Mucosa of gallbladder (tissue), 1 donor: Measurements from ENCODE around the gene PPP2R1A. TPM values are rescaled to one million over a fixed set of nuclear protein-coding genes. Genes with fewer than 3 reads are reported as not detected.

Experiments
- DNase-seq: peaks from one replicate; pipeline ENCODE4 v3.0.0-alpha.2; 2020; ENCODE audit warnings: low spot score
- total RNA-seq: library from RNA; stranded (reverse); gene quantifications from one replicate; pipeline ENCODE4 v1.2.1, GENCODE V29; 2021
- donor health status: DM: no; HTN: no; CAD: no.

The PPP2R1A gene
- 286 TPM for total RNA-seq

GRCh38 chr19:52189735-52190486 lies at the start of gene PPP2R1A:
Gene PPP2R1A (plus strand): TSS chr19:52190052. CDS start chr19:52190097, 45 bp downstream.
- peak; percentile 100 for DNase-seq

- no peak for DNase-seq
Observed at GRCh38 chr19:52141203-52141602, 48.6 kb upstream of the PPP2R1A start.

- no peak for DNase-seq
Observed at GRCh38 chr19:52142001-52142595, 47.8 kb upstream of the PPP2R1A start.

DNA sequence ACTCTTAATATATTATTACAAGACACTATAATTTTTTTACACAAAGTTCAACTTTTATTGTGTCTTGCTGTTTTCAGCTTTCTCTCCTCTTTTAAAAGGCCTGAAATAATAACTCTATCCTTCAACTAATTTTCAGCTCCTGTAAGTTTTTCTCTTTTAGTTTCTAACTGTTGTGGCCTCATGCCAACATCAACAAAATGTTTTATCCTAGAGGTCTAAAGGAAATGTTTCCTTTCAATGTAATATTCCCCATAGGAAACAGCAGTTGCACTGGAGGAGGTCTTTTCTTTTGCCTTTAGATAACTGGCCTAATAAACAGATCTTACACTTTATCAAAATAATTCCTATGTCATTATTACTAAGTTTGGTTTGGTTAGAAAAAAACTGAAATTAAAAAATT lies 41.6 kb upstream of the PPP2R1A start:
- no peak for DNase-seq

- no peak for DNase-seq
Observed at GRCh38 chr19:52155596-52156359, 34.1 kb upstream of the PPP2R1A start.

GRCh38 chr19:52170304-52170703 lies 19.5 kb upstream of the PPP2R1A start:
- DNase-seq = no peak

DNA sequence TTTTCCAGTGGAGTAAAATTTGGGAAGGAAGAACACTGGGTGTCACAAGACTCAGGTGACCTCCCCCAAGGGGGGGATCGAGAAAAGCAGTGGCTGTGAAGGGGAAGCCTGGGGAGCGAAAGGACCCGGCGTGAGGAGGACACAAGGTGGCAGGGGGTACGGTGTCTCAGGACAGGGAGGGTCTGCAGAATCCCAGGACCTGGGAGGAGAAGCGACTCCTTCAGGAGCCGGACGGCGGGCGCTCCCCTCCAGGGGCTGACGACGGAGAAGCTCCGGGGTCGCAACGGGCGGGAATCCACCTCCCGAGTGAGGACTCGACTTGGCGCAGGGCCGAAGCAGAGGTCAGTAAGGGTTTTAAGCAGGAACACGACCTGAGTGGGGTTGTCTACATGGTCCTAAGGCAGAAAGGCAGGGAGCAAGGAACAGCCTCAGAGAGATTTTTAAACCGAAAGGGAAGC lies 19.0 kb upstream of the PPP2R1A start:
- DNase-seq = no peak

DNA sequence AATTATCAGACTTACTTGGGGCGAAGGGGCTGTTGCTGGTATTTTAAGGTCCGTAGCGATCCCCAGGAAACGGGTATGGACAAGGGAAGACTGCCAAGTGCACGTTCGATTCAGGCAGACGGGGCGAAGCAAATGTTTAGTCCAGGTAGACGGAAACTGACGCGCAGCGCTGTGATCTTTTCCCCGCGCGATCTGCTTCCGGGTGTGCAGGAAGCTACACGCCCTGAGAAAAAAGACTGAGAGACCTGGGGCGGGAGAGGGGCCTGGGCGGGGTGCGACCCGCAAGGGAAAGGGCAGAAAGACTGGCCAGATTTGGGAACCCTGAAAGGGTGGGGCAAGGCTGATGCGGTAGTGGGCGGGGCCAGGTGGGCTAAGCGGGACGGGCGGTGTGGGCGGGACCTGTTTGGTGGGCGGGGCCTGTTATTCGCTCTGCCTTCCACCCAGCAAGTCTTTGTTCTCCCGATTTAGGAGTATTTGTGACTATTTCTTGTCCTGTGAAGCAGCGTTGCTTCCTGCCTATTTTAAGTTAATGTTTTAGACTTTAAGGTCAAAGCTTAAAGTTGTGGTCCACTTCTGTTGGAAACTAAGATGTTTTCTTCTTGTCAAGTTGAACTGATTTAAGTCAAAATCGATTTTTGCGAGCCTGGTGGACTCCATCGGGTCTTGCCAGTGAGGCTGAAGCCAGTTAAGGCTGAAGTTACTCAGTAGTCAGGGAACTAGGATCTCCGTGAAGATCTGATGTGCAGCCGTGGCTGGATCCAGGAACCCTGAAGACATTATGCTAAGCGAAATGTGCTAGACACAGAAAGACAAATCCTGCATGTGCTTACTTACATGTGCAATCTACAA lies 18.3 kb upstream of the PPP2R1A start, which contains the start of gene ZNF836:
TSS of gene ZNF836 (minus strand) at position 301 of the 849 bp plus-strand sequence. CDS start 3,549 bp downstream, outside the sequence.
- DNase-seq = peak; percentile 92

DNA sequence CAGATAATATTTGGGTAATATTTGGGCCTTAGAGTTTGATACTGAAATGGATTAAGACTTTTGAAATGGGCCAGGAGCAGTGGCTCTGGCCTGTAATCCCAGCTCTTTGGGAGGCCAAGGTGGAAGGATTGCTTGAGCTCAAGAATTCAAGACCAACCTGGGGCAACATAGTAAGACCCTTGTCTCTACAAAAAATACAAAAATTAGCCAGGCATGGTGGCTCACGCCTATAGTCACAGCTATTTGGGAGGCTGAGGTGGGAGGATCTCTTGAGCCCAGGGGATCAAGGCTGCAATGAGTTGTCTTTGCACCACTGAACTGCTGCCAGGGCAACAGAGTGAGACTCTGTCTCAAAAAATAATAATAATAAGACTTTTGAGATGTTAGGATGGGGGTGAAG lies 17.5 kb upstream of the PPP2R1A start:
- DNase-seq = no peak

- DNase-seq = no peak
Observed at GRCh38 chr19:52176574-52176973, 13.3 kb upstream of the PPP2R1A start.

- no peak for DNase-seq
Observed at GRCh38 chr19:52187407-52187806, 2.4 kb upstream of the PPP2R1A start.

DNA sequence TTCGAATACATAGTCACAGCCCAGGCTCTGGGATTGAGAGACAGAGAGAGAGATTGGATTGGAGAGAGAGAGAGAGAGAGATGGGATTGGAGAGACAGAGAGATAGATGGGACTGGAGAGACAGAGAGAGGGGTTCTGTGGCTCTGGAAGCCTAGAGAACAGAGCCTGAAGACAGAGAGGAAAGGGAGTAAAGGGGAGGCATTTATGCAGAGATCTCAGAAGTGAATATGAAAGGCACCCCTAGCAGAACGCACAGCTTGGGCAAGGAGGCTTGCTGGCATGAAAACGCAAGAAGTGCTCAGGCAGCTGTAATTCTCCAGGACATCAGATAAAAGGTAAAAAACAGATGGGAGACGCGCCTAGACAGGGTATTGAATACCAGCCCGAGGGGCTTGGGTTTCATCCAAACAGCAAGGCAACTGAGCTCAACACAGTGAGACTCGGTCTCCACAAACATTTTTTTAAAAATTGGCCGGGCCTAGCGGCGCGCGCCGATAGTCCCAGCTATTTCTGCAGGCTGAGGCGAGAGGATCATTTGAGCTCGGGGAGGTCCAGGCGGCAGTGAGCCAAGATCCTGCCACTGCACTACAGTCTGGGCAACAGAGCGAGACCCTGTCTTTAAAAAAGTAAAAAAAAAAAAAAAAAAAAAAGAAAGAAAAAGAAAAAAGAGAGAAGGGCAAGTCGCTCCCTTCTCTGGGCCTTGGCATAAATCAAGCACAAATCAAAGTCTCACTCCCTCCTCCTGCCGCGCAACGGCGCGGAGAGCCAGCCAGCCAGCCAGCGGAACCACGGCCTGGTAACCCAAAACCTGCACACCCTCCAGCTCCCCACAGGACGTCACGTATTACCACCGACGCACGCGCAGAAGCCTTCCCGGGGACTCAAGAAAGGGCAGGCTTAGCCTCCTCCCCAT lies 774 bp upstream of the PPP2R1A start:
- no peak for DNase-seq

GRCh38 chr19:52190487-52191293 lies 838 bp downstream of the PPP2R1A start:
- DNase-seq = peak; percentile 17

GRCh38 chr19:52191389-52191788 lies 1.5 kb downstream of the PPP2R1A start:
- DNase-seq = peak; percentile 14

GRCh38 chr19:52191951-52192350 lies 2.1 kb downstream of the PPP2R1A start:
- DNase-seq = no peak

DNA sequence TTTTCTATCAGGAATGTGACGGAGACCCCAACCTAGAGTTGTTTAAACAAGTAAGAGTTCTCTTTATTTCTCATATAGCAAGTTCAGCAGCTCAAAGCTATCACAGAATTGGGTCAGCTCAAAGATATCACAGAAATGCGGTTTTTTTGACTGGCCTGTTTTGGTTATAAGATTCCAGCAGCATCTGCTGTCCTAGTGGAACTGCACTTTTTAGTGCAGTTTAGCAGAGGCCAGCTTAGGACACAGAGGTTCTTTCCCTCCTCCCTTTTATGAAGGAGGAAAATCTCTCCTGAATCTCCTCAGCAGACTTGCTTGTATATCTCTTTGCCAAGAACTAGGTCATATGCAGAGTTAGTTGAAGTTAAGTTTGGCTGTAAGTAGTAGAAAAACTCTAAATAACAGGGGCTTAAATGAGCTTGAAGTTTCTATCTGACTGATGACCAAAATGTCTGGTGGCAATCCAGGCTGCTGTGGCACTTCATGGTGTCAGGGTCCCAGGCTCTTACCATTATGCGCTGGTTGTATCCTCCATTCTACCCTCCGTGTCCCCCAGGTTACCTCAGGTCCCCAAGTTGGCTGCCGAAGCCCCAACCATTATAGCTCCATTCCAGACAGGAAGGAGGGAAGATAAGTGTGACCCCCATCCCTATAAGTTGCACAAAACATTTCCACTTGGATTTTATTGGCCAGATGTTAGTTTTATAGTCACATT lies 6.6 kb downstream of the PPP2R1A start:
- no peak for DNase-seq

DNA sequence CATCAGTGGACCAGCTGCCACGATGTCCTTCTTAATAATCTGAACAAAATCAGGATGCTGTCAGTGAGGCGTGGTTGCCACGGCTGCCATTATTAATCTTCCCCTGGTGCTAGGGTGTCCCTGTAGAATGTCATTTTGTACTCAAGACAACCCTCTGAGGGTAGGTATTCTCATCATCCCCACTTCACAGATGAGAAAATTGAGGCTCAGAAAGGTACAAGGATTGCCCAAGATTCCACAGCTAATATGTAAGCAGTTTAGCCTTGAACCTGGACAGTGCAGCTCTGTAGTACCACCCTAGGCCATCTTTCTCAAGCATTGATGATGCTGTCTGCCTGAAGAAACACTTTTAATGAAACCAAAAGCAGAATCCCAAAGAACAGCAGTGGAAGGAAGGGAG lies 8.1 kb downstream of the PPP2R1A start:
- no peak for DNase-seq

DNA sequence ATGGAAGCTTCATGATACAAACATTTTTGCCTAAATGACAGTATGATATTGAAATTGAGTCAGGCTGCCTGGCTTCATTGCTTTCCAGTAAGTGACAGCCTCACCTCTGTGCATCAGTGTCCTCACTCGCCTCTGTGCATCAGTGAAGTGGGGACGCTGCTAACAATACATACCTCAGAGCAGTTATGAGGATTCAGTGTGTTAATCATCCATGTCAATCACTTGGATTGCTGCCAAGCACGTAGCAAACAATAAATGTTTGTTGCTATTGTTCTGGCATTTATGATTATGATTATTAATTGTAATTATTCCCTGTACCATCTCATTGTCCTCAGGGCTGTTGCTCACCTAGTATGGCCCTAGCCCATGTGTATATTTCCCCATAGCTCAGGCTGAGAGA lies 8.8 kb downstream of the PPP2R1A start:
- no peak for DNase-seq

- DNase-seq = no peak
Observed at GRCh38 chr19:52200044-52200443, 10.2 kb downstream of the PPP2R1A start.
